ENCODE measurements around the gene FOXN3. TPM values are rescaled to one million over a fixed set of nuclear protein-coding genes. Genes with fewer than 3 reads are reported as not detected.

Gene FOXN3
- polyA plus RNA-seq, 3 donors = 26.9 to 32.0 (median 27.8) TPM

GRCh38 chr14:89386212-89386886, 30.7 kb downstream of the FOXN3 start:
- no peak for DNase-seq

DNA sequence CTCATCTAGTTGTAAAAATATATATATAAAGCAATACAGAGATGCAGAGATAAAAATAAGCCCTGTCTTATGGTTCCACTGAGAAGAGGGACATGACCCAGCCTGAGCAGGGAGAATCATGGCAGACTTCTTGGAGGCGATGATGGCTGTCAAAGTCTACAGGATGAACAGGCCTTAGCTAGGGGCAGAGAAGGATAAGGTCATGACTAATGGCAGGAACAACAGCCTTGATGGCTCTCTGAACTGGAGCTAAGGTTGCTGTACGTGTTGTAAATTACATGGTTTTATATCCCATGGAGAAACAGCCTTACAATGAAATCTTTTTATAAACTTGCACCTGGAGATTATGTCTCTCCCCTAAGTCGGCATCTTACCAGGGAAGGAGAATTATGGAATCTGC, 32.4 kb downstream of the FOXN3 start:
- DNase-seq = no peak

DNA sequence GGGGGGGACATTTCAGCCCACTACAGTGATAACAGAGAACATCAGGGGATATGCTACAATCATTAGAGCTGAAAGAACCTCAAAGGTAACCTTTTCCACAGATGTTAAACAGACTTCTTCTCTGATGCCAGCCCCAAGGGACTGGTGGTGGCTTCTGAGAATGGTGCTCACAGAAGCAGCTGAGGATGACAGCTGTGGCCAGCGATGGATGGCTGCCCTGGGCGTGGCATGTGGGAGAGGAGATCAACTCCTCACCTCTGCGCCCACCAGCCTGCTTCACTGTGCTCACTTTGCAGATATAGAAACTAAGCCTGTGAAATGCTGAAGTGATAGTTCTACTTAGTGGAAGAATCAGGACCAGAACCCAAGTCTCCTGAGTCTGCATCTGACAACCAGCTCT, 33.0 kb downstream of the FOXN3 start:
- DNase-seq = no peak

DNA sequence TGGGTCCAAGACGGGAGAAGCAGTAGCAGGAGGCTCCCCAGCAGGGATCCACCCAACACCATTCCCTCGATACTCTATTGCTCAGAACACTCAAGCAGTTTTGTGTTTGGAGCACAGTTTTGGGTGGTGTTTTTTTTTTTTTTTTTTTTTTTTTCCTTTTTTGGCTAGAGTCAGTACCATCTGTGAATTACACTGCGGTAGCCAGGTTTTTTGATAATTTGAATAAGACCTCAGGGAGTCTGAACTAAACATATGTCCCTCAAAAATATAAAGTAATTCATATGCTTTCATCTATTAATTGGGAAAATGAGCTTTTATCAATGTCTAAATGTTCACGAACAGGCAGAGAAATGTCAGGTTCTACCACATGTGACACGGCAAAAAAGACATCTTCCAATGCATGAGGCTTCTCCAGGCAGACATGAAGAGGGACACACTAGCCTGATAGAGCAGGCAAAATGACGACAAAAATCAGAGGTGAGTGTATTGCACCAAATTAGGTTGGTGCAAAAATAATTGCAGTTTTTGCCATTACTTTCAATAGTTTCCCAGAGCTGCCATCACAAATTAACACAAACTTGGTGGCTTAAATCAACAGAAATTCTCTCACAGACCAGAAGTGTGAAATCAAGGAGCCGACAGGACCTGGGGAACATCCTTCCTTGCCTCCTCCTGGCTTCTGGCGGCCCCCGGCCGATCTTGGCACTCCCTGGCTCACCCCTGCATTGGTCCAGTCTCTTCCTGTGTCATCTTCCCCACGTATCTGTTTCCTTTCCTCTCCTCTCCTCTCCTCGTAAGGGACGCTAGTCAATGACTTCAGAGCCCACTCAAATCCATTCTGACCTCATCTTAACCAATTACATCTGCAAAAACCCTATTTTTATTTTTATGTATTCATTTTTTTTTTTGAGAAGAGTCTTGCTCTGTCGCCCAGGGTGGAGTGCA, 33.9 kb downstream of the FOXN3 start:
- DNase-seq = no peak

DNA sequence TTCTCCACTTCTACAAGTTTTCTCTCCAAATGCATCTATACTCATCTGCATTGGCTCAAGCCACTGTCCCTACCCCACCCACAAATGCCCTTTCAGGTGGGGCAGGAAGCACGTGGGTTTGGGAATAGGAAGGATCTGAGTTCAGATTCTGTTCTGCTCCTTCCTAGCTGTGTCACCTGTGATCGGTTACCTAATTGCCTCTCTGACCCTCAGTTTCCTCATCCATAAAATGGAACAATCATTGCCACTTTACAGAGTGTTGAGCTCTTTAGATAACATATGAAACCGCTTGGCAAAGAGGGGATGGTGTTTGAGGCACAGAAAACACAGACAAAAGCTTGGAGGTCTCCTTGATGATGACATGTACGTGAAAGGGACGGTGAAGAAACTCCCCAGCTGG, 34.5 kb downstream of the FOXN3 start:
- no peak for DNase-seq

- DNase-seq = no peak
These were observed 36.9 kb downstream of the FOXN3 start for GRCh38 chr14:89379891-89380820.

DNA sequence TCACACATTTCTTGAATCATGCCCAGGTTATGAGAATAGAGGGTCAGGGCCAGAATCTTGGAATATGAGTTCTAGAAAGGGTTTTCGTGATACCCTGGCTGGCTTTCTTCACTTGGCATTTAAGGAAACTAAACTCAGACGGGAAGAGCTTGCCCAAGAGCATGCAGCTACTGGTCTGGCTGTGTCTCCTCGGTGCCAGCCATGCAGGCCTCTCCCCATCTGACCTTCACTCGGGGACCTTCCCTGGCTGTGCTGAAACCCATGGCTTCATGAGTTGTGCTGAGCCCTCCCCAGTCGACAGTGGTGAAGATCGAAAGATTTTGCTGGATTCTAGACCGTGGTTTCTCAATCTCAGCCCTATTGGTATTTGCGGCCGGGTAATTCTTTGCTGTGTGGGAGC, 38.0 kb downstream of the FOXN3 start:
- no peak for DNase-seq

GRCh38 chr14:89378119-89378518, 38.9 kb downstream of the FOXN3 start:
- DNase-seq = no peak

GRCh38 chr14:89377544-89377943, 39.5 kb downstream of the FOXN3 start:
- no peak for DNase-seq

- no peak for DNase-seq
These were observed 42.1 kb downstream of the FOXN3 start for GRCh38 chr14:89374908-89375307.

GRCh38 chr14:89373185-89373584, 43.8 kb downstream of the FOXN3 start:
- DNase-seq = no peak

DNA sequence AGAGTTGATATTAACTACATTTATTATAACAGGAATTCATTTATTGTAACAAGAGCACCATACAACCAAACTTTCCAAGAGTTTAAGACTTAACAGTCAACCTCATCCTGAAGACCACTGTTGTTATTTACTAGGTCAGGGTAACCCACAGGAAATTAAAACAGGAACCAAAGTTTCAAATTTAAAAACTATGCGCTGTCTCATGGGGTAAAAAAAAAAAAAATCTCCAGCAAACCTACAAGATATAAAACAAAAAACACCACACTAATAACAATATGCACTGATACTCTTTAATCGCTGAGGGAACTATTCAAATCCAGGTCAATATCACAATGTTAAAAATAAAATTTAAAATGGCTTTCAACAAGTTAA, 44.5 kb downstream of the FOXN3 start:
- no peak for DNase-seq

GRCh38 chr14:89371585-89372511, 45.2 kb downstream of the FOXN3 start:
- no peak for DNase-seq

GRCh38 chr14:89370781-89371180, 46.3 kb downstream of the FOXN3 start:
- DNase-seq = no peak

DNA sequence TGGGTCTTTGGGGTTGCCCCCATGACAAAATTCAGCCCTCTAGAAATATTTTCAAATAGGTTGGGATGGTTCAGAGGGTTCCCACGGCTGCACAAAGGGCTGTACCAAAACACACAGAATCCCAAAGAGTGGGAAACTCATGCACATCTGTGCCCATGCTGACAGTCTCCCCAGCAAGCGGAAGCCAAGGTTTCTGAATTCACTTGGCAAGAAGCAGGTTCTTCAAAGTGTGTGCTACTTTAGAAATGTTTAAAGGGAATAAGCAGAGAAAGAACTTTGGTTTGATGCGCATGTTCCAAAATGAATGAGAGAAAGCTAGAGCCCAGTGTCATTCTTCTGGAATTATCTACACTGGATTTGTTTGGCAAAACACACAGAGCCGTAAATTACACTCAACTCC, 46.7 kb downstream of the FOXN3 start:
- no peak for DNase-seq

DNA sequence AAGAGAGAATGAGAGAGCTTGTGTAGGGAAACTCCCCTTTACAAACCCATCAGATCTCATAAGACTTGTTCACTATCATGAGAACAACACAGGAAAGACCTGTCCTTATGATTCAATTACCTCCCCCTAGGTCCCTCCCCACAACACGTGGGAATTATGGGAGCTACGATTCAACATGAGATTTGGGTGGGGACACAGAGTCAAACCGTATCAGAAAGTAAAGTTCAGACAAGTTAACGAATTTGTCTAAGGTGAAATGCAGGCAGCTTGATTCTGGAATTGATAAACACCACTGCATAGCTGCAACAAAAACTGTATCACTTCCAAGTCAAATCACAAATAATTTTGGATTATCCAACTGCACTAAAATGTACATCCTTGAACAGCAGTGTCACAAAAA, 47.4 kb downstream of the FOXN3 start:
- DNase-seq = no peak

DNA sequence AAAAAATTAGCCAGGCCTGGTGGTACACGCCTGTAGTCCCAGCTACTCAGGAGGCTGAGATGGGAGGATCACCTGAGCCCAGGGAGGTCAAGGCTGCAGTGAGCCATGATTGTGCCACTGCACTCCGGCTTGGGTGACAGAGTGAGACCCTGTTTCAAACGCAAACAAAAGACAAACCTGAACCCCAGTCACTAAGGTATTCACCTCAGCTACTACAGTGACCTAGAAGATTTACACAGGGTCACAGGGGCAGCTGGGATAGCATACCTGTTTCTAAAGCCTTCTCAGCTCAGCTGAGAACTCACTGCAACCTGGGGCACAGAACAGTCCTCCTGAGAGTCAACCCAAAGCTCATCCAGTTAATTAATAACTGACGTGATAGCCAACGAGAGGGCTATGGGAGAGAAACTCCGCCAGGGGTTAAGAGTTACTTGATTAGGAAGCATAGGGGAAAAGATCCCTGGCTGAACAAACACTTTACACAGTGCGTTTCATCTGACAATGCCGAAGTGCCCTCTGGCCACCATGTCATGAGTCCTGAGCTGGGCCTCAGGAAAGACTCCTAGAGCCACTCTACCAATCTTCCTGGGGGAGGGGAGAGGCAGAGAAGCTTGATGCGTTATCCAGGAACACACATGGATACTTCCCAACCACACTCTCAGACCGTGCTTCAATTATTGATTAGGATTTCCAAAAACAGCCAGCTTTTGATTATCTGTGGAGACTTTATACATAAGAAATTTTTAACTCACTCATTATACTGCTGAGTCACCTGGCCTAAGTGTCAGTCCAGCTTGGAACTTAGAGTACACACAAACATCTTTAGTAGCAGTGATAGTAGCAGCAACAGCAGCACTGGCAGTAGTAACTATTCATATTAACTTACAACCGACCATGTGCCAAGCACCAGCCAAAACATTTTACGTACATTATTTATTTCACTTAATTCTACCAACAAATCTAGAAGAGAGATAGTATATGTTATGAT, 48.2 kb downstream of the FOXN3 start:
- DNase-seq = no peak

- DNase-seq = no peak
These were observed 49.3 kb downstream of the FOXN3 start for GRCh38 chr14:89367779-89368120.

DNA sequence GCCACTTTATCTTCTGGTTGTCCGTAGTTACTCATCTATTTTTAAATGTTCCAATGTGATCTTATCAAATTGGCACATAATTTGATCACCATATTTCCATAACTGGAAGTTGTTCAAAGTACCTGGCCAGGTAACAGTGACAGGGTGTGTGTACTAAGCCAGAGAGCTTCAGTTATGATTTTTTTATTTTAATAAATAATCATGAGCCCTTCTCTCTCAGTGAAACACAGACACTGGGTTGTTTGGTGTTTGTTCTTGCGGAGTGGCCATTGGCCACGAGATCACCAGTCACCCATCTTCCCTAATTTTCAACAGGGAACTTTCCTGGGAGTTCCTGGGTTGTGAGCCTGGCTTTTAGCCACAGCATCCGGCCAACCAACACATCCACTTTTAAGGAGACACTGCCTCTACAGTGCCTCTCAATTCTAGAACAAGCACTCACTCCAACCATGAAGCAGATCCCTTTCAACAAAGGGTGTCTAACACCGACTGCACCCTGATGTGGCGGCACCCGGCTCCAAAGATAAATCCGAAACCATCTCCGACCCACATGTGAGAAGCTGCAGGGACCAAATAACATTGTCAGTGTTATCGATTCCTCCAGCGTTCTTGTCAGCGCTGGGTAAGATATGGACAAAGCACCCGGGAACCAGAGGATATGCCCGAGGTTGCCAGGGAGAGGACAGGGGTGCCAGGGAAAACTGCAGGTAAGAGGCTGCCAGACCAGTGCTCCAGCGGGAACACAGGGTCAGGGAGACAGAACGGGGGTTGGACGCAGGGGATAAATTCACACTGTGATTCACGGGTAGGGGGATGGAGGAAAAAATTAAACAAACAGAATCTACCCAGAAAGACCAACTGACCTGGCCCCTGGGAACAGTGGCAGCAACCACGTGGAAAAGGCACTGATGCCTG, 49.9 kb downstream of the FOXN3 start:
- DNase-seq = no peak
